ENCODE results near the gene GNG2. TPM values are rescaled to one million over a fixed set of nuclear protein-coding genes. Genes with fewer than 3 reads are reported as not detected.

GNG2 gene
- total RNA-seq, 1 donor: 12.7 TPM

DNA sequence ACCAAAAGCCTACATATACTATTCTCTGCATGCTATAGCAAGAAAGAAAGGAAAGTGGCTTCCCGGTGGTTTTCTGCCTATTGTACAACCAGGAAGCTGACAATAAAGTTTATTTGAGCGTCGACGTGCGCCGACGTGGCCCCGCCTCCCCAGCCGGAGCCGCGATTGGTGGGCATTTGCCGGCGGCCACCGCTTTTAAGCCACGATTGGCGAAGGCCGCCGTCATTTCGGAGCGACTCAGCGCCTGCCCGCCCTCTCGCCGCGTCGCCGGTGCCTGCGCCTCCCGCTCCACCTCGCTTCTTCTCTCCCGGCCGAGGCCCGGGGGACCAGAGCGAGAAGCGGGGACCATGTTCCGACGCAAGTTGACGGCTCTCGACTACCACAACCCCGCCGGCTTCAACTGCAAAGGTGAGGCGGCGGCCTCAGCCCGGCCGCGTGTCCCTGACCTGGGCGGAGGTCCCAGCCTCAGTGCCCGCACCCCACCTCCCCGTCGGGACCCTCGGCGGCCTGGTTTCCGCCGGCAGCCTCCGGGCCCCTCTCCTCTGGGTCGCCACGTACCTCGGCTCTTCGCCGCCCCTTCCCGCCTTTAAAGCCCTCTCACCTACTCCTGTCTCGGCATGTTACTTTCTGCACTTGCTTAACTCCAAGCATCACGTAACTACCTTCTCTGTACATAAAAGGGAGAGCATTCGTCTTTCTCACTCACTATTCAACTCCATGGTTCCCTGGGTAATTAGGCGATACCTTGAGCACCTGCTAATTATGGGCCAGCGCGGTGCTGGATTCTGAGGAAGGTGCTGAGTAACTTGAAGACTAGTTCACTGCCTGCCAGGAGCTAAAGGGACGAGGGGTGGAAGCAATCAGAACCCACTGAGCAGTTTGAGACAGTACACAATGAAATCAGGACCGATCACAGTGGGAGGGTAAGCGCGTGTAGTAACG, 129.2 kb downstream of the GNG2 start, which contains the start of gene RTRAF:
RTRAF (plus strand) TSS at position 254 of the 942 bp plus-strand sequence; CDS start at position 348, 94 bp downstream.
- peak; percentile 87 to 94 (median 93) for DNase-seq (ENCODE audit: low read depth in 2 of 3, low spot score in 2 of 3)

DNA sequence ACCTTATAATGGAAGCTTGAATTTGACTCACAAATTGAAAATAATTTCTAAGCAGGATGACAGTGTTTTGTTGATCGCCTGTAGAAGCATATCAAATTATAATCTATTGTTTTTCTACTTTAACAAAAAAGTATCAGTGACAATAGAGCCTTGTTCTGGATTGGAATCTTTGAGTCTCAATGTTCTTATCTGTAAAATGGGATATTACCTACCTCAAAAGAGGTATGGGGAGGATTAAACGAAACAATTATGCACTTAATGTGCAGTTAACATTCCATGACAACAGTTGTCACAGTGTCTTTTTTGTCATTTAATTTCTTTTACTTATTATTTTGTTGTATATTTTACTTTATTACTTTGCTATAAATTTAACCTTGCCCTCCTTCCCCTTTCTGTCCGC, 130.1 kb downstream of the GNG2 start:
- DNase-seq (ENCODE audit: low read depth in 2 of 3, low spot score in 2 of 3): no peak

DNA sequence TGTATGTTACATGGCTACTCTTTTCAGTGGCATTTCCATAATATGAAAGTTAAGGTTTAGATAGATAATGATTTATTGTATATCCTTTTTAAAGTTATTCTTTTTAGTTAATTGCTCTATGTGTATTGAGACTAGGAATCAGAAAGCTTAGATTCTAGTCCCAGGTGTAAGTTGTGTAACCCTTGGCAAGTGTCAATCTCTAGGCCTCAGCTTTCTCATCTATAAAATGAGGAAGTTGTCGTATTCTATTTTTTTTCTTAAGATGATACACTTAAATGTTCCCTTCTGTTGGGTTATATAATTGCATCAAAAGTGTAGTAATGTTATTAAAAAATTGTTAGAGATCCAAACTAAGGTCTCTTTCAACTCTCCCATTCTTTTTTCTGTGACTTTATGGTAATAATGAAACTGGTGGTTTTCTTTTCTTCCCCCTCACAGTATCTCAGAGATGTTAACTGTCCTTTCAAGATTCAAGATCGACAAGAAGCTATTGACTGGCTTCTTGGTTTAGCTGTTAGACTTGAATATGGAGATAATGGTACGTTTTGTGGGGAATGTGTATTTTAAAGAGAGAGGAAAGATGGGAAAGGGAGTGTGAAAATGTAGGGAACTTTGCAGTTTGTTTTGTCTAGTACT, 133.0 kb downstream of the GNG2 start:
- peak in 1 of 3 donors; percentile 38 for DNase-seq (ENCODE audit: low read depth in 2 of 3, low spot score in 2 of 3)

DNA sequence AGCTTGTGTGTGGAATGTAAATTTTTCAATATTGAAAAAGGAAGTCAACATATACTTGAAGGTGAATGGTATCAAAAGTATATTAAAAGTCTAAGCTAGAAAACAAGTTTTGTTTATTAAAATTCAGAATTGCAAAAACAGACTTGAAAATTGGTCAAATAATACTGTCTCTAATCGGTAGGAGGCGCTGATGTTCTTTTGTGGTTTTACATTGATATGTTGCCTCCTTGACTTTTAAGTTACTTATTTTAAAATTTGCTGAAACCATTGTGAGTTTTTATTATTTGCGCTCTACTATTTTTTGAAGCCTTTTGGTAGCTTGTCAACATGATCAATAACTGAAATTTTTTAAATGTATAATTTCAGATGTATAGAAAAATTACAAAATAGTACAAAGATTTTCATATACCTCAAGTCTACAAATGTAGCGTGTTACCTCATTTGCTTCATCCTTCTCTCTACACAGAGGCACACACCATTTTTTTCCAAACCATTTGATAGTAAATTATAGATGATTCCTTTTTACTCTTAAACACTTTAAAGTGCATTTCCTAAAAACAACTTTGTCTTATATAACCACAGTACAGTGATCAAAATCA, 135.8 kb downstream of the GNG2 start:
- DNase-seq (ENCODE audit: low read depth in 2 of 3, low spot score in 2 of 3): peak in 2 of 3 donors; percentile 48 to 71

DNA sequence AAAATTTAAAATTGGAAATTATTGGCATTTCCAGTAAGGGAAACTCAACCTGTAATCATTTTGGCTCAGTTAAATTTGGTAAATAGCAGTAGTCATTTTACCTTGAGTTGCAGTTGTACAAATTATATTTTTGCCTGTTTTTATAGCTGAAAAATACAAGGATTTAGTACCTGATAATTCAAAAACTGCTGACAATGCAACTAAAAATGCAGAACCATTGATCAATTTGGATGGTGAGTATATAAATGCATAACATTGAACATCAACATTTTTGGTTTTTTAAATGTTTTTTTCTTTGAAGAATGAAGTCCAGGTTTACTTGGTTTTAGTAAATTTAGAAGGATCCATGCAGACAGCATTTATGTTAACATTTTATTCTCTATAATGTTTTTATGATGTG, 137.9 kb downstream of the GNG2 start:
- no peak for DNase-seq (ENCODE audit: low read depth in 2 of 3, low spot score in 2 of 3)

DNA sequence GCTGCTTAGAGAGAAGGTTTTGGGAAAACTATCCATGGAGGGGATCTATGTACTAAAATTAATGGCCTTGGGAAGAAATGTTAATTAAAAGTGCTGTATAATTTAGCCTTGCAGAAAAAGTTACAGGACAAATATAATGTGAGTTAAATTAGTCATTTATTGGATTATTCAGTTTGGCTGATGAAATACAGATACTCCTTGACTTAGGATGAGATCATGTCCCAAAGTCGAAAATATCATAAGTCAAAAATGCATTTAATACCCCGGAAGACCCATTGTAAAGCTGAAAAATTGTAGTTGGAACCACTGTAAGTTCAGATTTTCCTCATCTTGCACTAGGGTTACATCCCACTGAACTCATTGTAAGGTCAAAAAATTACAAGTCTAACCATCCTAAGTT, 138.7 kb downstream of the GNG2 start:
- no peak for DNase-seq (ENCODE audit: low read depth in 2 of 3, low spot score in 2 of 3)

DNA sequence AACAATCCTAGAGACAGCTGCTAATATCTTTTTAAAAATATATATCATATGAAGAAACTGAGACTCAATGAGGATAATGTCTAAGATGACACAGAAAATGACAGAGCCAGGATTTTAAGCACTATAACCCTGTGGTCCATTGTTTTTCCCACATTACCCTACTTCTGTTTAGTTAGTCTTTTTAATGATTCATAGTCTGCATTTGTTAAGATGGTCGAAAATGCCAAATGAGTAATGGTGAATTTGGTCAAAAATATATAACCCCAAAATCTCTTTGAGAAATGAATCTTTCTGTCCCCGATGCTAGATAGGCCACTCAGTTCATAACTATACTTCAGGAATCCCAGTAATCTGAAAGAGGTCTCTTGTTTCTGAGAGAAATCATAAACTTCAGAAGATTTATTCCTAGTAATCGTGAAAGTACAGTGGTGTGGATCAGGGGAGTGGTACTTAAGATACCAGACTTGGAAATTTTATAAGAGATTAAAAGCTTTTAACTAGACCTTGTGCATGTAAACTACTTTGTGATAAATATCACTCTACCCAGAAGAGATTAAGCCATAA, 139.7 kb downstream of the GNG2 start:
- DNase-seq (ENCODE audit: low read depth in 2 of 3, low spot score in 2 of 3): no peak

DNA sequence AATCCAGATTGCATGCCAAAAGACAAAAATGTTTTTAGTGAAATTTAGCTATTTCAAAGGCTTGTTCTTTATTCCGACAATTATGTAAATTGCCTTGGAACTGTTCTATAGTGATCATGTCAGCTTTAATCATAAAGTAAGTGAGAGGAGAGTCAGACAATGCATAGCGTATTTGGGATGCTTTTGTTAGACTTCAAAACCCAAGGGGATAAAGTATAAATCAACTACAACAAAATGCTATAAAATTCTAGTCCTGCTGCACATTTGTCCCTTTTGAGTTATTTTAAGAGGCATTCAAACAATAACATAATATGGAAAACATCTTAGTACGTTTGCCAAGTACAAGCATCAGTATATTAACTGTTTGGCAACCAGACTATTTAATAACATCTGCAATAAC, 140.3 kb downstream of the GNG2 start:
- DNase-seq (ENCODE audit: low read depth in 2 of 3, low spot score in 2 of 3): no peak

DNA sequence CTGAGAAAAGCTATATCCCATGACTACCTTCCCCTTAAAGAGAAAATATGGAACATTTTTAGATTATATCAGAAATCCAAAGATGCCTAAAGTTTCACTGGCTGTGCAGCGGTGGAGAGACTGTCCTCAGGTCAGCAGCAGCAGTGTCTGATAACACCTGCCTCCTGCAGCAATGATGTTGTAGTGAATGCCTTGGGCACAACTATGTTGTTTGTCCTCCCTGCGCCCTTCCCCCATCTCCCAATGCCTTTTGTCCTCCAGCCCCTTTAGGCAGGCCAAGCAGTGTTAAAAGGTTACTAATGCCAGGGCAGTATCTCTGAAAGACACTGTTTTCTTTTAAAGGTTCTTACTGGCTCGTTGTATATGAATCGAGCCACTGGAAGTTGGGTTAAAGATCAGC, 142.1 kb downstream of the GNG2 start:
- no peak for DNase-seq (ENCODE audit: low read depth in 2 of 3, low spot score in 2 of 3)

DNA sequence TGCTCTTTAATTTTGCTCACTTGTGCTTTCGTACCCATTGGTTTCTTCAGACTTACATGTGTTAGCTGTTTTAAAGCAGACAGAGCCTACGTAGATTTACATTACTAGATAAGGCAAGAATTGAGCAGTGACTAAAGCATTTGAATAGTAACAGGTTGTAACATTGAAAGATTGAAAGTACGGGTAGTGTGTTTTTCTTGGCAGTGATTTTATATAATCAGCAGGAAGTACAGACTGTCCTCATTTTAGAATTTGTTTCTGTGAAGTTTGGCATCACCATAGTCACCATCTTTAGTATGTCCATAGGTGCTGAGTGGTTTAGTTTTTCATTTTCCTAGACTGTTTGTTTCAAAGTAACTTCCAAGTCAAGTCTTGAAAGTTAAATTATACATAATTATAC, 142.9 kb downstream of the GNG2 start:
- DNase-seq (ENCODE audit: low read depth in 2 of 3, low spot score in 2 of 3): no peak

DNA sequence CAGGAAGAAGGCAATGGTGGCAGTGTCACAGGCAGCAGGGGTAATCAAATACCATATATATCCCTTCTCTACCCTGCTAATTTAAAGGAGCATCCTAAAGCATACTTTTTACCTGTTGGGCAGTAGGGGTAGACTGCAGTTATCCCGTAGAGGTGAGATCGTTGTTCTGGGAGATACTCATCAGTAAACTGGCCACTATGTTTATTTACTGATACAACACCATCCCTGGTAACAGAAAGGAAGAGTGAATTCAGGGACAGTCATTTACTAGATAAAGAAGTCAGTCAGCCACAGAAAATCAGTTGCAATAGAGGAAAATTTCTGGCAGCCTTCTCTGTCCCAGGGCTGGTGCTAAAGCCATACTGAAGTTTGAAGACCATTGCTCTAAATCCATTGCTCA, 145.2 kb downstream of the GNG2 start:
- DNase-seq (ENCODE audit: low read depth in 2 of 3, low spot score in 2 of 3): no peak

DNA sequence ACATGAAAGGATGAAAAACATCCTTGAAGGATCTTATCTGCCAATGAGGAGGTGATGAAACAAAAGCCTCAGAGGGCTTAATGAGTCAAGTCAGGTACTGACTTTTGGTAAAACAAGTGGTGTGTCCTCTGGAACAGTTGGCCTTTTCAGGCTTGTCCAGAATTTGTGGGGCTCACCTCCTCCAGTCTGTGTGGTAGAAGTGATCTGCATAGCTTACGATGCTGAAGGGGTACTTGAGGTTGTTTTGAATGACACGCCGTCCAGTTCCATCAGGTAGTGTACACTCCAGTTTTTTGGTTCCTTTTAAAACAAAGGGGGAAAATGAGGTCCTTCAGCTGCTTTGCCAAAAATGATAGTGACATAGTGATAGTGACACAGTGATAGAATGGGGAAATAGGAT, 145.9 kb downstream of the GNG2 start:
- no peak for DNase-seq (ENCODE audit: low read depth in 2 of 3, low spot score in 2 of 3)

DNA sequence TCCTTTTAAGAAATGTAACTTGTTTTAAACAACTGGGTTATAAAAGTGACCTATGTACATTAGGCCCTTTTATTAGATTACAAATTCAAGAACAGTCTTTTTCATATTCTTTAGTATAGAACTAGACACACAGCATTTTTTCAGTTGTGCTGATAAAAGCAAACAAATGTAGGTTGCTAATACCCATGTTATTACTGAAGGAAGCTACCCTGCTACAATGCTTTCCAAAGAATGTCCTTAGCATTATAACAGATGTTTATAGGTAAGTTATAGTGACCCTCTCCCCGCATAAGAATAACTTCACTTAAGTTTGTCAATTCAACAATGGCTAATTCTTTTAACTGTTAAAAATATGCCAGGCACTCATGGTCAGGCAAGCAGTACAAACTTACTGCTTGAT, 146.8 kb downstream of the GNG2 start:
- no peak for DNase-seq (ENCODE audit: low read depth in 2 of 3, low spot score in 2 of 3)

DNA sequence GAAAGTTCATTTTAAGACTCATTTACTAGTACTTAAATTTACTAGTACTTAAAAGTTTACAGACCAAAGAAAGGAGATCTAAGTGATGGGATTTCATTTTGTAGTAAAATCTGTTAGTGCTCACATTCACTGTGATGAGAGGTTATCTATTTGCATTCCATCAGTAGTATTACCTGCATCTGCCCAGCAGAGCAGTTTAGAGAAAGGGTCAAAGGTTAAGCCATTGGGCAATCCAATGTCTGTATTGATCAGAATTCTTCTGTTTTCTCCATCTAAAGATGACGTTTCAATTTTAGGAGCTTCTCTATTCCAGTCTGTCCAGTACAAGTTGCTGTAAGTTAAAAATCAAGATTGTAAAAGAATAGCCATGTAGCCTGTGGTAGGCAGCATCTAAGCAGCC, 147.2 kb downstream of the GNG2 start:
- no peak for DNase-seq (ENCODE audit: low read depth in 2 of 3, low spot score in 2 of 3)

DNA sequence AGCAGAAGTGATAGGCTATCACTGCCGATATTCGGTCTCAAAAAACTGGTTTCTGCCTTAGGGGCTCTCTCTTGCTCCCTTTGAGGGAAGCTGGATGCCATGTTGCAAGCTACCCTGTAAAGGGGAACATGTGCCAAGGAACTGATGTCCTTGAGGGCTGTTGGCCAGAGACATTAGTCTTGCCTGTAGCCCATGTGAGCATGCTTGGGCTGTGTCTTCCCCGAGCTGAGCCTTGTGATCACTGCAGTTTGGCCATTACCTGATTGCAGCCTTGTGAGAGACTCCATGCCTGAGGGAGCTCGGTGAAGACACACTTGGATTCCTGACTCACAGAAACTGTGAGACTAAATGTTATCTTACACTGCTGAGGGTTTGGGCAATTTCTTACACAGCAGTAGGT, 147.7 kb downstream of the GNG2 start:
- no peak for DNase-seq (ENCODE audit: low read depth in 2 of 3, low spot score in 2 of 3)

DNA sequence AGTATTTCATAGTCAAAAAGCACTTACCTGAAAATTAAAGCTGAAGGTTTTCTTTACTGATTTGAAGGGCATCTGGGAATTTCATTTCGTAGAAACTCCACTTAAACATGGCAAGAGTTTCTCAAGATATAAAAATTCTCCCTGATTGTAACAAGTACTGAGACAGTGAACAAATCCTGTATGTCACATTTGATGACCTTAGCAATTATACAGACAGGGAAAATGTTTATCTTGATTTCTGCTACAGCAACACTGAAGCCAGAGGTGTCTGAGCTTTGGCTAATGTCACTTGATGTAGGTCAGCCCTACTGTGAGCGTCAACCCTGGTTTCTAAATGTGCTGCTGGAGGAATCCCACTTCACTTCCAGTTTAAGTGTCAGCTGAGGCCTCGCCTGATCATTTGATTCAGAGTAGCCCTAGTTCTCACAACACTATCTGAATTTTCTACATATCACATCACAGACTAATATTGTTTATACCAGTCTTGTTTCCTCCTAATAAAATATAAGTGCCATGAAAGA, 149.8 kb downstream of the GNG2 start:
- no peak for DNase-seq (ENCODE audit: low read depth in 2 of 3, low spot score in 2 of 3)

DNA sequence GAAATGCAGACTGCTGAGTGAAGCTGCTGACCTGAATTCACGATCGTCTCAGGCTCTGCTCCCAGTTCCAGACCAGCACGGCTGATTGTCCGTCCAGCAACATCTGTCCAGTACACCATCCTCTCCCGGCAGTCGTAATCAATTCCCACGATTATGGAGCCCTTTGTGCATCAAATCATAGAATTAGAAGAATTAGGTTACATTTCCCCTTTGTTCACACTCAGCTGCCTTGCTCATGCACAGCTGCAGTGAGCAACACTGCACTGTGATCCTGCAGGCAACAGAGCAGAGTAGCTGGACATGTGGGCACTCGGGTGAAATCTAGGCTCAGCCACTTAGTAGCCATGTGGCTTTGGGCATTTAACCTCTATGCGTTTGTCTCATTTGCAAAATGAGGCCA, 151.1 kb downstream of the GNG2 start:
- no peak for DNase-seq (ENCODE audit: low read depth in 2 of 3, low spot score in 2 of 3)

DNA sequence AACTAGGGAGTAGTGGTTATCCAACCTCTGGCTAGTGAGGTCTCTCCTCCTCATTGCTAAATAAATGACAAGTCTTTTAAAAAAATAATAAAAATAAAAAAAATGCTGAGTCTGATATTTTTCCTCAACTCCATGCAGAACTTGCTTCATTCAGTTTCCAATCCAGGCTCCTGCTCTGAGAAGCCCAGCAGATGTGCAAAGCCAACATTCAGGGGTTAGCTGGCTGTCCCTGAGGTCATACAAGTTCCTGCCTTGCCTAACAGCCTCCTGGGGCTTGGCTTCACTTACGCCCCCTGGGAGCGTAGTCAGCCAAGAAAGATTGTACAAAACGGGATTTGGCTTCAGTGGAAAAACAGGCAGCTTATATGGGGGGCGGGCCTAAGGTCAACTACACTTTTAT, 152.2 kb downstream of the GNG2 start:
- DNase-seq (ENCODE audit: low read depth in 2 of 3, low spot score in 2 of 3): no peak

DNA sequence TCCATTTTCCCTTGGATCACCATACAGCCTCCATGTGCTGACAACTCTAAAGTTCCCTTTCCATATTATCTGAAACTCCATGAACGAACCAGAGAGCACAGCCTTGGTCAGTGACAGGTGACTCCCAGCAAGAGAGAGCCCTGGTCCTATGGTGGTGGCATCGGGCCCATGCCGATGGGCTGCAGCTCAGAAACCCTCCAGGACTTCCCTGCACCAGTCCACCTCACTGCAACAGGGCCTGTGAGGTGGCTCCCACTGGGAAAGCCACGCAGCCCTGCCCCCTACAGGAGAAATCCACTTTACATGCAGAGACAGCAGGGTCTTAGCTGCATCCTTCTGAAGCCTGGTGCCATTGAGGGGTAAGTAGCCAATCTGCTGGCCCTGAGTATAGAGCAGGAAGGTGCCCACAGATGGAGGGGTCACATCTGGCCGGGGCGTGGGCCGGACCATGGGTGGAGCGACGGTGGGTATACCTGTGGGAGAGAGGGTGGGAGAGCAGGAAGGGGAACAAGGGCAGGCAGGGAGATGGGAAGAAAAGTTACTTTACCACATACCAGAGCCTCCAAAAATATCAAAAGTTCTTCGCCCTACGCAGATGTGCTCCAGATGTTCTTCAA, 153.7 kb downstream of the GNG2 start:
- no peak for DNase-seq (ENCODE audit: low read depth in 2 of 3, low spot score in 2 of 3)

DNA sequence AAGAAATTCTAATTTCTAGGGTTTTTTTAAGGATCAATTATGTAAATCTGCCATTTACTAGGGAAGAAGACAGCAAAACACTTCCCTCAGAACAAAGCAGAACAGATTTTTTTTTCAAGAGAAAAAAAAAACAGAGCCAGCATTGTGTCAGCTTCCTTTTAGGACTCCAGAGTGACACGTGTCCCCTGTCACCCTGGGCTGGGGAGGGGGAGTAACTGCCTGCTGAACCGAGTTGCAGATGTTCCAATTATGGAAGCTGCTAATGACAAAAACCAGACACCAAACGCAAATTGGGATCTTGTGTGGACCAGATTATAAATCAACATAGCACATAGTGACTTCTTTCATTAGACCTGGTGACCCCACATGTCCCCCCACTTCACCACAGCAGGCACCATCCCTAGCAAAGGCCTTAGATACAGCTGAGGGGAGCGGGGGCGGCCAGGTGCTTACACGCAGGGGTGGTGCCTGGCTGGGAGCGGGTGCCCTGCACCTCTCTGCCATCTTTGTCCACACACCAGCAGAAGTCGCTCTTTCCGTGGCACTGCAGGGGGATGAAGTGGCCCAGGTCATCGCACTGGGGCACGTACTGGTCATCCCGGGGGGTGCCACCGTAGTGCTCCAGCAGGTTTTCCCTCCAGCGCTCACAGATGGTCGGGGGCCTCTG, 154.3 kb downstream of the GNG2 start:
- DNase-seq (ENCODE audit: low read depth in 2 of 3, low spot score in 2 of 3): peak in 2 of 3 donors; percentile 15 to 47

All from hematopoietic multipotent progenitor cell (in vitro differentiated cells).